HG02943 (cell line): ENCODE data around the gene FOXK2.
"Not testable (repeated sequence)": the region's sequence is repeated elsewhere in the genome, so short reads cannot be mapped to it uniquely, and the experiment has no call there.

Experiments
- ATAC-seq: cut with Tn5 transposase; IDR thresholded peaks from one replicate; pipeline ENCODE4 v1.9.1; 2021; ENCODE audit warnings: mild to moderate bottlenecking, low read depth, moderate library complexity; ENCODE audit not compliant: unreplicated experiment

FOXK2 gene

DNA sequence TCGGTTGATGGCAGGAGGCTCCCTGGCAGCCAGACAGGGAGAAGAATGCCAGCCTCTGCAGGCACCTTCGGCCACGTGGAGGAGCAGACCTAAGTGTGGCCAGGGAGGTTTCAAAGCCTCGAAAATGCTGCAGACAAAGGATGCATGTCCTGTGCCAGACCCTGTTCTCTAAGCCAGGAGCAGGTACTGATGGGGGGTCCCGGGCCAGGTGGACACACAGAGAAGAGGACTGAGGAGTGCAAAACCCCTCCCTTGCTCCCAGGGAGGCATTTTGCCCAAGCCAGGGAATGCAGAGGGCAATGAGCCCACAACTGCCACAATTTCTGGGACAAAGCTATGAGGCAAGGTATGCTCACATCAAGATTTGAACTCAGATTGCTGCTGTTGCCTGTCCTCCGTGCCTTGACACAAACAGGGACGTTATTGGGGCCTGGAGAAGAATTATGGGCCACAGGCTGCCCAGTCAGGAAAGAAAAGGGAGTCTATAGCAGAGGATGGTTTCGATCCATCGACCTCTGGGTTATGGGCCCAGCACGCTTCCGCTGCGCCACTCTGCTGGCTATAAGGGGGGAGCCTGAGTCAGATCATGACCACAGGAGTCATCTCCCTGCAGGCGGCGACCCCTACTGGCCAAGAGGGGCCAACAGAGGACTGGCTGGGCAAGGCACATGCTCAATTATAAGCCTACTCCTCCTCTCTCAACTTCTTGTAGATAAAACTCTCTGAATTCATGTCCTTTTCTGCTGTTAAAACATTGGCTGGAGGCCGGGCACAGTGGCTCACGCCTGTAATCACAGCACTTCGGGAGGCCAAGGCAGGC is 25.1 kb upstream of the FOXK2 start:
- peak; percentile 52 for ATAC-seq

DNA sequence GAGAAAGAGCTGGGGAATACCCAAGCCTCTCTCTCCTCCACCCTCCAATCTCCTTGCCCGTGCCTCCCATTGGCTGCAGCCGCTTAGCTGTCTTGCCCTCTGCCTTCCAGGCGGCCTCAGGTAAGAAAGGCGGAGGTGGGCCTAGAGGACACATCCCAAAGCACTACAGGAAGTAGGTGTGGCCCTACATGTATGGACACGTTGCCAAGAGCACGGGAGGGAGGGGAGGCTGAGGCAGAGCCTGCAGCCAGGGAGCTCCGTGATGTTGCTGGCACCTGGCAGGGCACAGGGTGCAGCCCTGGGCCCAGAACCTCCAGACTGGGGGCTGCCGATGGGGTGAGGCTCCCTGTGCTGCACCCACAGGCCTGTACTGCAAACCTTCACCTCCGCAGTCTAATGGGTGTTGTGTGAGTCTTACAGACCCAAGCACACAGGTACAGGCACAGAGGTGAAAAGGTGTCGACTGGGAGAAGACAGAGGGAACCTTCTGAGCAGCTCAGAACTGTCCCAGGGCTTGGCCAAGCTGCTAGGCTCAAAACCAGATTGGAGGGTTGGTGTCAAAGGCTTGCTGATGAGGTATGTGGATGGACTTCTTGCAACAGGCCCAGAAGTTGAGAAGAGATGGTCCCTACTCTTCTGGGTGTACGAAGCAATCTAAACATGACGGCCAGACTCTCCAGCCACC is 23.5 kb upstream of the FOXK2 start:
- no peak for ATAC-seq

DNA sequence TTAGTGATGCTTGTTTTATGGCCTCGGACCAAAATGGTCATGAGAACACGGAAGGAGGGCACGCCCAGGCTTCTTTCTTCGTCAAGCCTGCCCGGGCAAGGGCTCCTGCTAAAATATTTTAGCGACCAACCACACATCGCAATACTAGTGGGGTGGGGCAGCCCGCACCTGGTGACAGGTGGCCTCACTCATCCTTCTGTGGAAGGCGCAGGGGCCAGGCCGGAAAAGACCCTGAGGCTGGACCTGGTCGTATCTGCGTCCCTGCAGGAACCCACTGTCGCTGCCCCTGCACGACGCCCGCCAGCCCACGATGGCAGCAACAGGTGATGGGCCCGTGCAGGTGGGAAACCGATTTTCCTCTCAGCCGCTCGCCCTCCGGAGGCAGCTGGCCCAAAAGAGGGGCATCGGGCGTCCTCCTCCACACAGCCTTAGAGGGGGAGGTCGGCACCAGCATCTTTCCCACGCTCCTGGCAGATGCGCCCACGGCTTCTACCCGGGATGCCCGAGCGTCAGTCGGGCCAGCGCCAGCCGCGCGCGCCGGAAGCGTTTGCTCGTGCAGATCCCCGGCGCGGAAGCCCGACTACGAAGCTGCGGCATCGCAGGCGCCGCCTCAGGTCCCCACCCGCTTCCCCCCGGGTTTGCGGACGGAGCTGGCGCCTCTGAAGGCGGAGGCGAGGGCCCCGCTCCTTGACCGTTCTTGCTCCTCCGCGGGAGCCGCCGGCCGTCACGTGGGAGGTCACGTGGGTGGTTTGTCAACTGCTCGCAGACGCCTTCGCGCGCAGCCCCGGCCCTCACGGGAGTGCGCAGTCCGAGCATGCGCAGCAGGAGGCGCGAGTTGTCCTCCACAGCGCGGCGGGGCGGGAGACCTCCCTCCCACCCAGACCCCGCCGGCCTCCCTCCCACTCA is 22.8 kb upstream of the FOXK2 start:
- ATAC-seq: no peak

- no peak for ATAC-seq
These were observed 21.8 kb upstream of the FOXK2 start for GRCh38 chr17:82497483-82498405.

GRCh38 chr17:82502207-82502606 is 17.3 kb upstream of the FOXK2 start:
- ATAC-seq: no peak

- ATAC-seq: no peak
These were observed 16.3 kb upstream of the FOXK2 start for GRCh38 chr17:82503094-82503727.

GRCh38 chr17:82503728-82504308 is 15.7 kb upstream of the FOXK2 start:
- no peak for ATAC-seq

DNA sequence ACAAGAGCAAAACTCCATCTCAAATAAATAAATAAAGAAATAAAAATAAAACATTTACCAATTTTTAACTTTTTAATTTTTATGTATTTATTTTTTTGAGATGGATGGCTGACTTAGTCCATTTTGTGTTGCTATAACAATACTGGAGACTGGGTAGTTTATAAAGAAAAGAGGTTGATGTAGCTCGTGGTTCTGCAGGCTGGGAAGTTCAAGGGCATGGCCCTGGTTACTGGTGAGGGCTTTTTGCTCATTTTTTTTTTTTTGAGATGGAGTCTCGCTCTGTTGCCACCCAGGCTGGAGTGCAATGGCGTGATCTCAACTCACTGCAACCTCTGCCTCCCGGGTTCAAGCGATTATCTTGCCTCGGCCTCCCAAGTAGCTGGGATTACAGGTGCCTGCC is 14.2 kb upstream of the FOXK2 start:
- ATAC-seq: no peak

- peak; percentile 67 for ATAC-seq
These were observed 13.1 kb upstream of the FOXK2 start for GRCh38 chr17:82506402-82506801.

DNA sequence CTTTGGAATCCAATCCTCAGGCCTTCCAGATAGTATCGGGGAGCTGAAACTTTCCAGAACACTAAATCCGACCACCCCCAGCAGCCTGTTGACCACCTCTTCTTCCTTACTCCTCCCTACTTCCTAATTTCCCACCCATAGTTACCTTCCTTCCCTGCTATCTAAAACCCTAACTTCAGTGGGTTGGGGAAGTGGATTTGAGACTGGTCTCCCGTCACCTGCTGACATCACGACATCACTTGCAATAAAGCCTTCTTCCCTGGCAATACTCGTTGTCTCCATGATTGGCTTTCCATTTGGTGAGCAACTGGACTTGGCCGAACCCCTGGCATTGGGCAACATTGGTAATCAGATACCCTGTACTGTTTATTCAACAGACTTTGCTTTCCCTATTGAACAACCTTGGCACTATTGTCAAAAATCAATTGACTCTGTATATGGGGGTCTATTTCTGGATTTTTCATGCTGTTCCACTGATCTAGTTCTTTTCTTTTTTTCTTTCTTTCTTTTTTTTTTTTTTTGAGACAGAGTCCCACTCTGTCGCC is 11.8 kb upstream of the FOXK2 start:
- ATAC-seq: no peak

- not testable (repeated sequence) for ATAC-seq
These were observed 7.9 kb upstream of the FOXK2 start for GRCh38 chr17:82511642-82512041.

- not testable (repeated sequence) for ATAC-seq
These were observed 5.7 kb upstream of the FOXK2 start for GRCh38 chr17:82513864-82514263.

DNA sequence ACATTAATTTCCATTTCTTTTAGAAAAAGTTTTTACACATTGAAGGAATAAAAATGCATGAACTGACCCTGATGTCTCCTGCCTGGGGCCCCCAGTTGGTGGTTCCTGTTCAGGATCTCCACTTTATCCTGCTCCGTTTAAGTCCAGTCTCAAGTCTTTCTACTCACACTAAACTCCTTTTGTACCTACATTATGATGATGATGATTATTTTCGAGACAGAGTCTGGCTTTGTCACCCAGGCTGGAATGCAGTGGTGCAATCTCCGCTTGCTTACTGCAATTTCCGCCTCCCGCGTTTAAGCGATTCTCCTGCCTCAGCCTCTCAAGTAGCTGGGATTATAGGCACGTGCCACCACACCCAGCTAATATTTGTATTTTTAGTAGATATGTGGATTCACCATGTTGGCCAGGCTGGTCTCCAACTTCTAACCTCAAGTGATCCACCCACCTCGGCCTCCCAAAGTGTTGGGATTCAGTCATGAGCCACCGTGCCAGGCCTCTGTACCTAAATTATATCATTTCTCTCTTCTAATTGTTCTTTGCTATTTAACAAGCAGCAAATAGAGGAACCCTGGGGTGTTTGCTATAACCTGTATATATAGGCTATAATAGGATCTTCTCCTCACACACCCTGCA is 2.2 kb upstream of the FOXK2 start:
- no peak for ATAC-seq

DNA sequence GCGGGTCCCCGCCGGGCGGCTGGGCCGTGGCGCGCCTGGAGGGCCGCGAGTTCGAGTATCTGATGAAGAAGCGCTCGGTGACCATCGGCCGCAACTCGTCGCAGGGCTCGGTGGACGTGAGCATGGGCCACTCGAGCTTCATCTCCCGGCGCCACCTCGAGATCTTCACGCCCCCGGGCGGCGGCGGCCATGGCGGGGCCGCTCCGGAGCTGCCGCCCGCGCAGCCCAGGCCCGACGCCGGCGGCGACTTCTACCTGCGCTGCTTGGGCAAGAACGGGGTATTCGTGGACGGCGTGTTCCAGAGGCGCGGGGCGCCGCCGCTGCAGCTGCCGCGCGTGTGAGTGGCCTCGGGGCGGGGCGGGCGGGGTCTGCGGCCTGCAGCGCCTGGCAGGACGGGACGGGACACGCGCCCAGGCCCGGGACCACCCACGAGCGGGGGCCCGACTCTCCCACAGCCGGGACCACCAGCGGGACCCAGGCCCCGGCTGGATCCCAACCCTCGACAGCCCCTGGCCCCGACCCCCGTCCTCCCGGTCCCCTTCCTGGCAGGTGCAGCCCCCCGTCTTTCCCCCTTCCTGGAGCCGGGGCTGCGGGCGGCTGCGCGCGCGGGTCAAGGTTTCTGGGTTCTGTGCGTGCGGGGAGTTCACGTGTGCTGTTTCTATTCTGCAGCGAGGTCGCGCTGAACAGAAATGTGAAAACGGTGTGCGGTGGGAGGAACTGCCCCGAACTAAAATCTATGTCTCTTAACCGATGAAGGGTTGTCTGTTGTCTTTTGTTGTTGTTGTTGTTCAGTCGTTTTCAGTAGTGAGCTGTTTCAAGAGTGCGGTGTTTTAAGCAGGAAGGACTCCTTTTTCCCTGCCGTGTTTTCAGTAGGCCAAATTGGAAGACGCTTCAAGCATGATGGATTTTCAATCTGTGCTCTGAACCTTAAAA is 705 bp downstream of the FOXK2 start:
- no peak for ATAC-seq

DNA sequence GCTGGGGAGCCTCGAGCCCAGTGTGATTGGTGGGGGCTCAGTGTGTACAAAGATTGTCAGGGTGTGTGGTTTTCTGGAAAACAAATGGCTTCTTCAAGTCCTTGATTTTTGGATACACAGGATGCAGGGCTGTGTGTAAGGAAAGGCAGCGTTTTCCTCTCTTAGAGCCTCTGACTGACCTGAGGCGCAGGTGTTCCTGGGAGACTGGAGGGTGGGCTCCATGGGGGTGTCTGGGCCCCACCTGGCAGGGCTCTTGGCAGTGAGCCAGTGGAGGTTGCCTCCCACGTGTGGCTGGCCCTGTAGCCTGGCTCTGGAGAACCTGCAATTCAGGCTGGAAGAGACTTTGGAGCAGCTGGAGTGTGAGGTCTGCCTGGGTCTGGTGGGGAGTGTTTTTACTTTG is 5.0 kb downstream of the FOXK2 start:
- no peak for ATAC-seq

DNA sequence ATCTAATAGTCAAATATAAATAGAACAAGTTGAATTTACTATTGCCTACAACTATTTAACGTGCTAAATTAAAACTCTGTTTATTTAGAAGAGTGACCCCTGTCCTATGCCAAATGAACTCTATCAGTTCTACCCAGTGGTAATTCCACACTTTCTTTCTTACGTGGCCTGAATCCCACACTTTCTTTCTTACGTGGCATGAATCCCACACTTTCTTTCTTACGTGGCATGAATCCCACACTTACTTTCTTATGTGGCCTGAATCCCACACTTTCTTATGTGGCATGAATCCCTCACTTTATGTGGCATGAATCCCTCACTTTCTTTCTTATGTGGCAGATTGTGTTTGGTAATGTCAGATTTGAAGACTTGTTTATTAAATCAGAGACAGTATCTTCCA is 6.2 kb downstream of the FOXK2 start:
- ATAC-seq: no peak

DNA sequence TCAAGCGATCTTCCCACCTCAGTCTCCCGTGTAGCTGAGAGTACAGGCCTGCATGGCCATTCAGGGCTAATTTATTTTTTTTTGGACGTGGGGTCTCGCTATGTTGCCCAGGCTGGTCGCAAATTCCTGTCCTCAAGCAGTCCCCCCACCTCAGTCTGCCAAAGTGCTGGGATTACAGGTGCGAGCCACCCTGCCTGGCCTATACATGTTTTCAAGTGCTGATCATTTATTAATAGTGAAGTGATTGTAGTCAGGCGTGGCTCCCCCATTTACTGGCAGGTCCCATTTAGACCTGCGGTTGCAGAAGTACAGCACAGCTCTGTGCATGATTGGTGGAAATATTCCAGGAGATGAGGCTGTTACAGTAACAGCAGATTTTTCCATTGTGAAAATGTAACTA is 8.4 kb downstream of the FOXK2 start:
- no peak for ATAC-seq
